DMS79 treated with DMSO at 0.1 percent for 48 hours (cell line): Measurements from ENCODE around the gene SMIM22.

Experiments
- DNase-seq: peaks from one replicate; lab custom pipeline; 2025; lab: John Stamatoyannopoulos, UW

SMIM22 gene

GRCh38 chr16:4795181-4795827 lies at the start of gene SMIM22:
TSS of gene SMIM22 (plus strand) at chr16:4795369. CDS start at chr16:4795735, 366 bp downstream.
- DNase-seq = peak; percentile 81

GRCh38 chr16:4746215-4746614 lies 49.0 kb upstream of the SMIM22 start:
- no peak for DNase-seq

- DNase-seq = no peak
Measured at GRCh38 chr16:4746991-4747574, 48.1 kb upstream of the SMIM22 start.

GRCh38 chr16:4747906-4748681 lies 47.1 kb upstream of the SMIM22 start:
- DNase-seq = no peak

GRCh38 chr16:4748682-4749411 lies 46.3 kb upstream of the SMIM22 start:
- DNase-seq = no peak

- DNase-seq = no peak
Measured at GRCh38 chr16:4749700-4750257, 45.4 kb upstream of the SMIM22 start.

GRCh38 chr16:4750896-4751295 lies 44.3 kb upstream of the SMIM22 start:
- no peak for DNase-seq

- peak; percentile 53 for DNase-seq
Measured at GRCh38 chr16:4752351-4753100, 42.6 kb upstream of the SMIM22 start.

GRCh38 chr16:4753227-4753626 lies 41.9 kb upstream of the SMIM22 start:
- DNase-seq = no peak

GRCh38 chr16:4754865-4755264 lies 40.3 kb upstream of the SMIM22 start:
- DNase-seq = no peak

GRCh38 chr16:4755687-4756086 lies 39.5 kb upstream of the SMIM22 start:
- no peak for DNase-seq

GRCh38 chr16:4760221-4760910 lies 34.8 kb upstream of the SMIM22 start:
- DNase-seq = no peak

- DNase-seq = no peak
Measured at GRCh38 chr16:4762205-4762604, 33.0 kb upstream of the SMIM22 start.

GRCh38 chr16:4763791-4764190 lies 31.4 kb upstream of the SMIM22 start:
- no peak for DNase-seq

GRCh38 chr16:4765511-4766474 lies 29.4 kb upstream of the SMIM22 start:
- no peak for DNase-seq

GRCh38 chr16:4766875-4767628 lies 28.1 kb upstream of the SMIM22 start, which contains the start of gene ZNF500:
TSS of gene ZNF500 (minus strand) at chr16:4767162. CDS start at chr16:4765978, 1,184 bp downstream.
- peak; percentile 85 for DNase-seq

- no peak for DNase-seq
Measured at GRCh38 chr16:4767872-4768548, 27.2 kb upstream of the SMIM22 start.
